ENCODE results near the gene GPR68.

Gene GPR68

DNA sequence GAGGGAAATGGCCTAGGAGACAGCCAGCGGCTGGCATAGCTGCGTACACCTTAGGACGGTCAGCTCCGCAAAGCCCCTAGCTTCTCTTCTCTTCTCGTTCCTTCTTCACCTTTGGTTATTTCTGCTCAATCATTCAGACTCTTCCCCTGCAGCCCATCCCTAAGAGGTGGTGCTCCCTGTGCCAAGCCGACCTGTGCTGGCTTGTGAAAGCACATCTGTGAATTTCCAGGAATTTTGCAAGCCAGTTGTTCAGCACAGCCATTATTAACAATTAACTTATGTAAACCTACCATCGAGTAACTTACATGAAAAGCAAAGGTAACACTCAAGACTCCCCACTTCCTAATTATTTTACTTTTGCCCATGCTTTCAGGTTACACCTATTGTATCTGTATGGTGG, 20.9 kb upstream of the GPR68 start:
- no peaks in the 10 kb centered on the region for H3K36me3 ChIP-seq (replicated peaks; ENCODE audit: insufficient read depth, low read length)
- H3F3A ChIP-seq (ENCODE audit: insufficient read depth, low read length): no peaks in the 10 kb centered on the region
- no peak overlapping the region for H3K27ac ChIP-seq (ENCODE audit: low read length)
- no peak overlapping the region for H3K4me2 ChIP-seq (ENCODE audit: low read depth, low read length)
- H4K20me1 ChIP-seq (ENCODE audit: insufficient read depth, low read length): no peaks in the 10 kb centered on the region
- no peaks in the 10 kb centered on the region for H3K4me1 ChIP-seq (ENCODE audit: low read length)
- TF ChIP-seq, protein P1, sequence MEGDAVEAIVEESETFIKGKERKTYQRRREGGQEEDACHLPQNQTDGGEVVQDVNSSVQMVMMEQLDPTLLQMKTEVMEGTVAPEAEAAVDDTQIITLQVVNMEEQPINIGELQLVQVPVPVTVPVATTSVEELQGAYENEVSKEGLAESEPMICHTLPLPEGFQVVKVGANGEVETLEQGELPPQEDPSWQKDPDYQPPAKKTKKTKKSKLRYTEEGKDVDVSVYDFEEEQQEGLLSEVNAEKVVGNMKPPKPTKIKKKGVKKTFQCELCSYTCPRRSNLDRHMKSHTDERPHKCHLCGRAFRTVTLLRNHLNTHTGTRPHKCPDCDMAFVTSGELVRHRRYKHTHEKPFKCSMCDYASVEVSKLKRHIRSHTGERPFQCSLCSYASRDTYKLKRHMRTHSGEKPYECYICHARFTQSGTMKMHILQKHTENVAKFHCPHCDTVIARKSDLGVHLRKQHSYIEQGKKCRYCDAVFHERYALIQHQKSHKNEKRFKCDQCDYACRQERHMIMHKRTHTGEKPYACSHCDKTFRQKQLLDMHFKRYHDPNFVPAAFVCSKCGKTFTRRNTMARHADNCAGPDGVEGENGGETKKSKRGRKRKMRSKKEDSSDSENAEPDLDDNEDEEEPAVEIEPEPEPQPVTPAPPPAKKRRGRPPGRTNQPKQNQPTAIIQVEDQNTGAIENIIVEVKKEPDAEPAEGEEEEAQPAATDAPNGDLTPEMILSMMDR (IDR thresholded peaks at IDR 0.05; ENCODE audit: low read length): no peak
- TF ChIP-seq EZH2 (optimal IDR thresholded peaks at IDR 0.05; ENCODE audit: low read depth, low read length): no peak
- no peak for TF ChIP-seq EZH2phosphoT487 (IDR thresholded peaks at IDR 0.05; ENCODE audit: low read length)
- no peaks in the 10 kb centered on the region for H3K79me2 ChIP-seq (ENCODE audit: low read length)
- H3K27me3 ChIP-seq (replicated peaks; ENCODE audit: insufficient read depth, low read length): no peaks in the 10 kb centered on the region
- no peaks in the 10 kb centered on the region for H3K9me2 ChIP-seq (replicated peaks; ENCODE audit: insufficient read depth, low read length)
- no peak for DNase-seq
- H3K4me3 ChIP-seq (ENCODE audit: low read length): no peak overlapping the region
- no peak overlapping the region for H2AFZ ChIP-seq (ENCODE audit: low read length)
- no peaks in the 10 kb centered on the region for H3K9me3 ChIP-seq (replicated peaks; ENCODE audit: insufficient read depth, low read length)
- H3K9ac ChIP-seq (ENCODE audit: low read length): no peak overlapping the region

DNA sequence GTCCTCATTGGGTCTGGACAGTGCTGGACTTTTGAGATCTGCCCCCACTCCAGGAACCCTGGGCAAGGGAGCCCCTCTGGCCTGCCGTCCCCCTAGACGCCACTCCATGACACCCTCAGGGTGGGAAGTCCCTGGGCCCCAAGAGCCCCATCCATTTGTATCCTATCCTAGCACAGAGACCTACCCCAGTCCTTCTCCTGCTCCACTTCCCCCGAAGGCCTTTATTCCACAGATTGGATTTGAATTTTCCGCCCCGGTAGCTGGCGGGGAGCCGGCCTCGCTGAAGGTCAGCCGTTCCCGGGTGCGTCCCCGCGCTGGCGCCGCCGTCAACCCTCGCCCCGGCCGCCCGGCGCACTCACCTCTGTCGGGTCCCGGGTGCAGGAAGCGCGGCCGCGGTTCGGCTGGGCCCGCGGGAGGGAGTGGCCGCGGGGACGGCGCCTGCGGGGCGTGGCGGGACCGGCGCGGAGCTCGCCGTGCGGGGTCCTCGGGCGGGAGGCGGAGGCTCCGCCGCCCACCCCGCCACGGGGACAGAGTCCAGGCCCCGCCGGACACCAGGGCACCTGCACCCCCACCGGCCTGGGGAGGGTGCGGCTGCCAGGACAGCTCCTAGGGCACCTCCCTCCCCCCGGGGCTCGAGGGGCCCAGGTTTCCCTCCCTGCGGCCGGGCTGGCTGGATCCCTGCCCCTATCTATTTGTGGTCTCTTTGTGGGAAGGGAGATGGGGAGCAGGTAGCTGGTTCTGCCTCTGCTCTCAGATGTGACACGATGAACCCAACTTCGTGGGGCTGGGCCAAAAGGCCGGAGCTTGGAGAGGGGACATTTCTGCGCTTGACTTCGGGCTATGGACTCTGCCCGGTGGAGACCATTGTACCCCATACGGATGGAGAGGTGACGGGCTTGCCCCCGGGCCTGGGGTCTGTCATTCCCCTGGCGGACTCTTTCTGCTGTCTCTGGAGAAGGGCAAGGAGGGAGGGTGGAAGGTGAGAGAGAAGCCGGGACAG, 19.9 kb upstream of the GPR68 start:
- no peak overlapping the region for H3K4me3 ChIP-seq (ENCODE audit: low read length)
- H3K9me3 ChIP-seq (replicated peaks; ENCODE audit: insufficient read depth, low read length): no peaks in the 10 kb centered on the region
- no peak overlapping the region for H2AFZ ChIP-seq (ENCODE audit: low read length)
- no peaks in the 10 kb centered on the region for H3K9me2 ChIP-seq (replicated peaks; ENCODE audit: insufficient read depth, low read length)
- no peak overlapping the region for H3K9ac ChIP-seq (ENCODE audit: low read length)
- no peaks in the 10 kb centered on the region for H3F3A ChIP-seq (ENCODE audit: insufficient read depth, low read length)
- TF ChIP-seq, protein P1 (IDR thresholded peaks at IDR 0.05; ENCODE audit: low read length): no peak
- TF ChIP-seq EZH2 (optimal IDR thresholded peaks at IDR 0.05; ENCODE audit: low read depth, low read length) (no peak), EZH2phosphoT487 (IDR thresholded peaks at IDR 0.05; ENCODE audit: low read length) (no peak)
- H3K4me2 ChIP-seq (ENCODE audit: low read depth, low read length): no peak overlapping the region
- H4K20me1 ChIP-seq (ENCODE audit: insufficient read depth, low read length): no peaks in the 10 kb centered on the region
- no peaks in the 10 kb centered on the region for H3K36me3 ChIP-seq (replicated peaks; ENCODE audit: insufficient read depth, low read length)
- H3K27ac ChIP-seq (ENCODE audit: low read length): no peak overlapping the region
- no peaks in the 10 kb centered on the region for H3K27me3 ChIP-seq (replicated peaks; ENCODE audit: insufficient read depth, low read length)
- H3K4me1 ChIP-seq (ENCODE audit: low read length): no peaks in the 10 kb centered on the region
- no peaks in the 10 kb centered on the region for H3K79me2 ChIP-seq (ENCODE audit: low read length)
- no peak for DNase-seq

DNA sequence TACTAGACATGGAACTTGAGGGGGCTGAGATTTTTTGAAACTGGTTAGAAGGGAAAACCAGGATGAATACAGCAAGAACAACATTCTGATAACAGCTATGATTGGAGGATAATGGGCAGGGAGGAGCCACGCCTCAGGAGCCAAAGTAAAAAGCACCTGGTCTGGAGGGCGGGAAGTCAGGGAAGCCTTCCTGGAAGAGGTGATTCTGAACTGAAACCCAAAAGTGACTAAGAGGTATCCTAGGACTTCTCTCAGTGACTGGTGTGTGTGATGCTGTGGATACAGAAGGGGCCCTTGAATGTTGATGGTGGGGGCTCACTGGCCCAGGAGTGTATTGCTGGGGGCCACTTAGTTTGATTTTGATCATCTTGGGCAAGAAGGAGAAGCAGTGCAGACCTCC, 18.8 kb upstream of the GPR68 start:
- H4K20me1 ChIP-seq (ENCODE audit: insufficient read depth, low read length): no peaks in the 10 kb centered on the region
- no peaks in the 10 kb centered on the region for H3K79me2 ChIP-seq (ENCODE audit: low read length)
- no peak overlapping the region for H3K27ac ChIP-seq (ENCODE audit: low read length)
- H3K9ac ChIP-seq (ENCODE audit: low read length): no peak overlapping the region
- no peak overlapping the region for H3K4me2 ChIP-seq (ENCODE audit: low read depth, low read length)
- no peaks in the 10 kb centered on the region for H3K4me1 ChIP-seq (ENCODE audit: low read length)
- TF ChIP-seq, protein P1 (IDR thresholded peaks at IDR 0.05; ENCODE audit: low read length): no peak
- TF ChIP-seq EZH2 (optimal IDR thresholded peaks at IDR 0.05; ENCODE audit: low read depth, low read length) (no peak), EZH2phosphoT487 (IDR thresholded peaks at IDR 0.05; ENCODE audit: low read length) (no peak)
- H3K27me3 ChIP-seq (replicated peaks; ENCODE audit: insufficient read depth, low read length): no peaks in the 10 kb centered on the region
- H3F3A ChIP-seq (ENCODE audit: insufficient read depth, low read length): no peaks in the 10 kb centered on the region
- H3K4me3 ChIP-seq (ENCODE audit: low read length): no peak overlapping the region
- H2AFZ ChIP-seq (ENCODE audit: low read length): no peak overlapping the region
- H3K9me3 ChIP-seq (replicated peaks; ENCODE audit: insufficient read depth, low read length): no peaks in the 10 kb centered on the region
- no peak for DNase-seq
- H3K9me2 ChIP-seq (replicated peaks; ENCODE audit: insufficient read depth, low read length): no peaks in the 10 kb centered on the region
- H3K36me3 ChIP-seq (replicated peaks; ENCODE audit: insufficient read depth, low read length): no peaks in the 10 kb centered on the region
